Measurements from ENCODE around the gene EPC2.

DNA sequence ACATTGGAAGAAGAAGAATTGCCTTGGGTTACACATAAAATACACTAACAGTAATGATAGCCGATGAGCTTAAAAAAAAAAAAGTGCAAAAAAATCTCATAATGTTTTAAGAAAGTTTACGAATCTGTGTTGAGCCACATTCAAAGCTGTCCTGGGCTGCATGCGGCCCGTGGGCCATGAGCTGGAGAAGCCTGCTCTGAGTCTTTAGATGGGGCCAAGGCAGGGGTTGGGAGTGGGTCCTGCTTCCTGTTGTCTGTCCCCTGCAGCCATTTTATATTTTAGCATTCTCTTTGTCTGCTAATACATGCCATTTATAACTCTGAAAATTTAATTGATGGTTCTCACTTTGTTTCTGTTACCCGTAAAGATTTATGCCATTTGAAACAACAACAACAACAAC, 93.2 kb downstream of the EPC2 start:
- TF ChIP-seq CTCF (IDR thresholded peaks at IDR 0.05; ENCODE audit: low read length) (no peak), EZH2 (optimal IDR thresholded peaks at IDR 0.05; ENCODE audit: low read depth, low read length) (no peak), EZH2phosphoT487 (IDR thresholded peaks at IDR 0.05; ENCODE audit: low read length) (no peak)

Data from MM.1S (cell line).